NCI-H2227 treated with DMSO at 0.1 percent for 48 hours (cell line): Measurements from ENCODE around the gene CSTA.
"Not testable (repeated sequence)": the region's sequence is repeated elsewhere in the genome, so short reads cannot be mapped to it uniquely, and the experiment has no call there.

Experiments
- DNase-seq: peaks from one replicate; lab custom pipeline; 2025; lab: John Stamatoyannopoulos, UW

CSTA gene

DNA sequence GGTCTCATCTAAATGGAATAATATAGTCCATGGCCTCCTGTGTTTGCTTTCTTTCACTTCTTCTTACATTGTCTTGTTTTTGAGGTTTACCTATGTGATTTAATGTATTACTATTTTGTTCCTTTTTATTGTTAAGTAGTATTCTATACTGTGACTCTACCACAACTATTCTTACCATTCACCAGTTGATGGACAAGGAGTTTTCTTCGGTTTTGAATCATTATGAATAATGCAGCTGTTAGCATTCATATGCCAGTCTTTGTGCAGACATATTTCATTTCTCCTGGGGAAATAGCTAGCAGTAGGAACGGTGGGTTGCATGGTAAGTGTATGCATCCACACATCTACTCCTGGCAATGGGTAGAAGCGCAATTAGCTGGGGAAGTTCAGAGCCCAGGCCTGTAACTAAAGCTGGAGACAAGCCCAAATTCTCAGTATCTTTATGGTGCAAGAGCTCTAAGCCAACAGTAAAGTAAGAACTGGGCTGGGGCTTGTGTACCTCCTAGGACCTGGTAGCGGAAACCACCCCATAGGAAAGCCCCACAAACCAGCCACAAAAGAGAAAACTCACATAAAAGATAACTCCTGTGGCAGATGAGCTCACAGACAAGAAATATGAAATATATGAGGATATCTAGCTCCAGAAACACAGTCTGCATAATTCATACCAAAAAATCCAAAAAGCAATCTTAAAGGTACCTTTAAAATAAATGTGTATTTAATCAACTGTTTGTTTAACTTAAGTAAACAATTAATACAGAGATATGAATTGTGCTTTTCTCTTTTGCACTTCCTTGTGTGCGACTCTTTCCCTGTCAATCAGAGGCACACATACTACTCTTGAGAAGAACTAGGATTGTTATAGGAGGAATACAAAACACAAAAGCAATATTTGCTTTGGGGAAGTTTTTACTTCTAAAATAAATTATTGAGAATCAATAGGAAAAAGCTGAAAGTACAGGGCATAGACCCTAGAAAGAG lies 2.7 kb upstream of the CSTA start:
- DNase-seq, result no peak

DNA sequence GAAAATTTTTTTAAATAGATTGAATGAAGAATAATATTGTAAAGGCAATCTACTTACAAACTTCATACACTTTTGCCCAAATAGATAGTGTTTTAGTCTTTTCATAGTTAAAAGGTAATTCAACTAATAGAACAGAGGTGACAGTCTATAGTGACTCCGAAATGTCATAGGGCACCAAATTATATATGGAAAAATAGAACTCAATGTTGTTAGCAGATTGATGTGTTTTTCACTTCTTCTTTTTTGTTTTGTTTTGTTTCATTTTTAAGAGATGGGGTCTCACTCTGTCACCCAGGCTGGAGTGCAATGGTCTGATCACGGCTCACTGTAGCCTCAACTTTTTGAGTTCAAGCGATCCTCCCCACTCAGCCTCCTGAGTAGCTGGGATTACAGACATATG lies 721 bp downstream of the CSTA start:
- no peak for DNase-seq

DNA sequence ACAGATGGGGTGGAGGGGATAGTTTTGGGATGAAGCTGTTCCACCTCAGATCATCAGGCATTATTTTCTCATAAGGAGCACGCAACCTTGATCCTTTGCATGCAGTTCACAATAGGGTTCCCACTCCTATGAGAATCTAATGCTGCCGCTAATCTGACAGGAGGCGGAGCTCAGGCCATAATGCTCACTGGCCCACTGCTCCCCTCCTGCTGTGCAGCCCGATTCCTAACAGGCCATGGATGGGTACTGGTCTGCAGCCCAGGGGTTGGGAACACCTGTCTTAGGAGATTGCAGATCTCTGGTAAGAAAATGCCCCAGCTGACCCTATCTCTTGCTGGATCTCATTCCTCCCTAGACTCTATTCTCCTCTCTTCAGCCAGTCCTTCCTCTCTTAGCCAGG lies 6.8 kb downstream of the CSTA start:
- DNase-seq, result no peak

DNA sequence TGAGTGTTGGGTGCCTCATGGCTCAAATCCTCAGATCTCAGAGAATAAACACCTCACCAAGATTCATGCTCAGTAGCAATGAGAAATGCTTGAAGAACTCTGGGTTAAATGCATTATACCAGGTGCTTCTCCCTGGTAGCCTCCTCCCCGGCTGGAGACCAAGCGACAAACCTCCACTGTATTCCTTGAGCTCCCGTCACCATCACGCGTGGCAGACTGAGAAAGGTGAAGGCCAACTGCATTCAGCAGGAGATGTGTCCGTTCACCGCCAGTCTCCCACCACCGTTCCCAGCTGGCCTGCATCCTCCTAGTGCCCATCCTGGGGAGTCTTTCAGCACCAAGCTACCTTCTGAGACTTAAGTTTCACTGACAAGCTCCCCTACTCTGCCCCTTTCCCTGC lies 7.5 kb downstream of the CSTA start:
- DNase-seq, result no peak

DNA sequence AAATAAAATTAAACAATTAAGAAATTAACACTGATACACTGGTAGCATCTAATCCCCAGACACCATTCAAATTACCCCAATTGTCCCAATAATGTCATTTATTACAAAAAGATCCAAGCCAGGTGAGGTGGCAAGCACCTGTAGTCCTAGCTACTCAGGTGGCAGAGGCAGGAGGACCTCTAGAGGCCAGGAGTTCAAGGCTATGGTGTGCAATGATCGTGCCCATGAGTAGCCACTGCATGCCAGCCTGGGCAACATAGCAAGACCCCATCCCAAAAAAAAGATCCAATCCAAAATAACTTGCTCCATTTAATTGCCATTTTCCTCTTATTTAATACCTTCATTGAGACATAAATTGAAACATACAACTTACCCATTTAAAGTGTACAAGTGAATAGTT lies 17.8 kb downstream of the CSTA start:
- DNase-seq, result no peak

DNA sequence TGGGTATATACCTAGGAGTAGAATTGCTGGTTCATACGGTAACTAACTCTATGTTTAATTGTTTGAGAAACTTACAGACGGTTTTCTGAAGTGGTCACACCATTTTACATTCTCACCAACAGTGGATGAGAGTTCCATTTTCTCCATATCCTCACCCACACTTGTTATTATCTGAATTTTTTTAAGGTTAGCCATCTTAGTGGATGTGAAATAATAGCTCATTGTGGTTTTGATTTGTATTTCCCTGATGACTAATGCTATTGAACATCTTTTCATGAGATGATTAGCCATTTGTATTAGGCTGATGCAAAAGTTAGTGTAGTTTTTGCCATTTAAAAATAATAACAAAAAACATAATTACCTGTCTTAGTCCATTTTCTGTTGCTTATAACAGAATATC lies 18.6 kb downstream of the CSTA start:
- DNase-seq, result no peak

DNA sequence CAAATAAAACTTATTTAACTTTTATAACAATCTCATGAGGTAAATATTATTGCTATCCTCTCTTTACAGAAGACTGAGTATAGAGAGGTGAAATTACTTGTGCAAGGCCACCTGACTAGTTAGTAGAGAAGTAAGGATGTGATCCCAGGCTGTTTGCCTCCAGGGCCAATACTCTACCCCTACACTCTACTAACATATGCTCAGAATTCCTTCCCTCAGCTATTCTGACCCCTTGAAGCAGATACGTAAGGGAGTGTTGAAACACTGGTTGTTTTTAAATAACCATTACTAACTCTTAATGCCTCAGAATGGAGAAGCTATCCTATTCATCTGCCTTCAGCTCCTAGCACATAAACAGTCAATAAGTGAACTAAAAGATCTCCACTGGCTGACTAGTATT lies 24.1 kb downstream of the CSTA start:
- no peak for DNase-seq

DNA sequence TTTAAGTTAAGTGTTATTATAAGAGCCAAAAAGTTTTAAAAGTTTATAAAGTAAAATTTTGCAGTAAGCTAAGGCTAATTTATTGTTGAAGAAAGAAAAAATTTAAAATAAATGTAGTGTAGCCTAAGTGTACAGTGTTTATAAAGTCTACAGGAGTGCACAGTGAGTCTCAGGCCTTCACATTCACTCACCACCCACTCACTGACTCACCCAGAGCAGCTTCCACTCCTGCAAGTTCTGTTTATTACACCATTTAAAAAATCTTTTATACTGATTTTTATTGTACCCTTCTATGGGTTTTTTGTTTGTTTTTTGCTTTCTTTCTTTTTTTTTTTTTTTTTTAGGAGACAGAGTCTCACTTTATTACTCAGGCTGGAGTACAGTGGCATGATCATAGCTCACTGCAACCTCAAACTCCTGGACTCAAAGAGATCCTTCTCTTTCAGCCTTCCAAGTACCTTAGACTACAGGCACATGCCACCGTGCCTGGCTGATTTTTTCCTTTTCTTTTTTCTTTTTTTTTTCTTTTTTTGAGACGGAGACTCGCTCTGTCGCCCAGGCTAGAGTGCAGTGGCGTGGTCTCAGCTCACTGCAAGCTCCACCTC lies 25.9 kb downstream of the CSTA start:
- DNase-seq, result no peak

DNA sequence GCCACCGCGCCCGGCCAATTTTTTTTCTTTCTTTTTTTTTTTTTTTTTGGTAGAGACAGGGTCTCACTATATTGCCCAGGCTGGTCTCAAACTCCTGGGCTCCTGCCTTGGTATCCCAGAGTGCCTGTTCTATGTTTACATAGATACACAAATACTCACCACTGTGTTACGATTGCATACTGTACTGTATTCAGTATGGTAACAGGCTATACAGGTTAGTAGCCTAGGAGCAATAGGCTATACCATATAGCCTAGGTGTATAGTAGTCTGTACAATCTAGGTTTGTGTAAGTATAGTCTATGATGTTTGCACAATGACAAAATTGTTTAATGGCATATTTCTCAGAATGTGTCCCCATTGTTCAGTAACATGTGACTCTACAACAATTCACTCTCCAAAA lies 26.6 kb downstream of the CSTA start:
- no peak for DNase-seq

DNA sequence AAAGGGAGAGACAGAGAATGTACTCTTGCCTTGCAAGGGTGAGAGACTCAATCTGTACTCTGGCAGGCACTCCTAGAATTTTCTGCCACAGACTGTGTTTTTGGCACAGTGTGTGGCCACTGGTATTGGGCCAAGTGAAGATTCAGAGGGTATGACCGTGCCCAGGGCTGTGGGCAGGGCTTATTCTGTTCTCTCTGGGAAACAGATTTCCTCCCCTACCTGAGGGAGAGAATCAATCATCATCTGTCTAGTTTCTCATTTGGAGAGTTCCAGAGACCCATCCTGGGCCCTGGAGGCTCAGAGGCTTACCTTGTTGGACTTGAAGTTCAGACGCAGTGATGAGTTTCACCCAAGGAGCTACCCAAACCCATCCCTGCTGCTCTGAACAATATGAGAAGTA lies 28.2 kb downstream of the CSTA start:
- DNase-seq, result no peak

DNA sequence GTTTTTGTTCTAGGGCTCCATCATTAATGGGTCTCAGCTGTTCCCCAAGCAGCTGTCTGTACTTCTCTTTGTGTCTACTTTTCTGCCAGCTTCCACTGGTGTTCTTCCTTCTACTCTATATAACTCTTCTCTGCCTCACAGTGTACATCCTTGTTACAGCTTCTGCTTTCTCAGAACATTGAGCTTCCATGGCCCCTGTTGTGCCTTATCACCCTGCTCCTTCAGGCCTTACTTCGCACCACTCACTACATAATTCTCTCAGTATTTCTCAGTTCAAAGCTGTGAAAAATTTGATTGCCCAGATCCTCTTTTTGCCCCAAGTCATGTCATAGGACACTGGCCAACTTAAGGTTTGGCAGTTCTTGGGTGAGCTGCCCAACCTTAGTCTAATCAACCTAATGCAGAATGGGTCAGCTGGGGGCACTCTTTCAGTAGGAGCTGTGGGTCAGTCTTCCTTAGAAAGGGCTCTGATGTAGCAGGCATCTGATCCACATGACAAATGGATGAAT lies 28.9 kb downstream of the CSTA start:
- no peak for DNase-seq

DNA sequence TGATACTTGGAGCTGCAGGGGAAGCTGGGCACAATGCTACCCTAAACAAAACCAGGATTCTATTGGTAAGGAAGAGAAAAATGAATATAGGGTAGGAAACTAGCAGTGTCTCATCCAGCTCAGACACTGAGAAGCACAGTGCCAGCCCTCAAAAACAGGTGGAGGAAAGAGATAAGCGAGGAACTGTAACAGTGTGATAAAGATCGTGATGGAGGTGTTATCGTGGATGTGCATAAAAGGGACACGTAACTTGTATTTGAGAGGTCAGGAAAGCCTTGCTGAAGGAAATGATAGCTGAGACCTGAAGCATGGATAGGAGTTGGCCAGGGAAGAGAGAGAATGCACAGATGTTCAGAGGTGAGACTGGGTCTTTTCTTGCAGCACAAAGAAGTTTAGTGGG lies 30.6 kb downstream of the CSTA start:
- DNase-seq, result peak; percentile 0

DNA sequence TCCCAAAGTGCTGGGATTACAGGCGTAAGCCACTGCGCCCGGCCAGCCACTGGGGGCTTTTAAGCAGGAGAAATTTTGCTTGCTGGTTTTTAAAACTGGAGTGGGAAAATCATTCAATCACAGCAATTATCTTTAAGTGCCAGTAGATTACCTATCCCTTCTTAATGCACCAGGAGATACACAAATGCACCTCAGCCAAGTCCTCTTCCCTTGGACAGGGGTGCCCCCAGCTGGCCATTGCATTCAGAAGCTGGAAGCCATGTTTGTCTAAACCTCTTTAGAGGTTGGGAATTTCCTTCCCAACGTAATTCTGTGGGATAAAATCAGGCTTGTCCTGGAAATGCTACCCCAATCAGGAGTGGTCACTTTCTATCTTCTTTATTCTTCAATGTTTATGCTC lies 31.4 kb downstream of the CSTA start:
- DNase-seq, result peak; percentile 45

DNA sequence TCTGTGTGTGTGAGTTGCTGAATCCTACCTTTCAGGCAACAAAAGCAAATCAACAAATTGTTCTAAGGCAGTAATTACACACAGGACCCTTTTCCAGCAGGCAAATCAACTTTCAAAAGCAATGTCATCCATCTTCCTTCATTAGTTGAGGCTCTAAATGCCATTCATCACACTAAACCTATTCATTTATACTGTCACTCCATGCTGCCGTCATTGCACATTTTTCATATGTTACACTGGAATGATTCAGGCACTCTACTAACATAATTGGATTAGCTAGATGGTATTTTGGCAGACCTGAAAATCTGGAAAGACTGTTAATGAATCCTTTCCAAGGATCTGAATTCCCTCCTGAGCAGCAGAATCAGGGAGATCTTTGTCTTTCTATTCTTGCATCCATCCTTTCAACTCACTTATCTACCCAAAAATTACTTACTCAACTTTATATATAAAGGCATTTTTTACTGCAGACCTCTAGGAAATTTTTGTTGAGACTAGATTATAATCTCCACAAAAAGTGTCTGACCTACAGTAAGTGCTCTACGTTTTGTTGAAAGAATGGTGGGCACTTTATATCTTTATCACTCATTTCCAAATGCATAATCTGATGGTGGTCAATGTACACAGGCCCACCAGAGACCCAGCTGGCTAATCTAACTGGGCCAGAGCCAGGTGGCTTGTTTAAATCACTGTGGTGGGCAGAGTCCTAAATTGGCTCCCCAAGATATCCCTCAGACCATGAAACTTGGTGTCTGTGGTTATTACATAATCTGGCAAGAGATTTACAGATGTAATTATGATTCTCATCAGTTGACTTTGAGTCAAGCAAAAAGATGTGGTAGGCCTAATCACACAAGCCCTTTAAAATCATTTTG lies 33.0 kb downstream of the CSTA start:
- no peak for DNase-seq

DNA sequence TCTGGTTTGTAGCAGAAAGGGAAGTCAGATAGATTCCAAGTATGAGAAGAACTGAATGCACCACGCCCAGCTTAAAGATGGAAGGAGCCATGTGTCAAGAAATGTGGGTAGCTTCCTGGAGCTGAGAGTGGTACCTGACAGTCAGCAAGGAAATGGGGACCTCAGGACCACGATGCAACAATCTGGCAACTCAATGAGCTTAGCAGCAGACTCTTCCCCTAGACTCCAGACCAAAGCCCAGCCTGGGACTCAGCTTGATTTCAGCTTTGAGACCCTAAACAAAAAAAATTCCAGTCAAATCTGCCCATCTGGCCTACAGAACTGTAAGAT lies 33.6 kb downstream of the CSTA start:
- DNase-seq, result no peak

DNA sequence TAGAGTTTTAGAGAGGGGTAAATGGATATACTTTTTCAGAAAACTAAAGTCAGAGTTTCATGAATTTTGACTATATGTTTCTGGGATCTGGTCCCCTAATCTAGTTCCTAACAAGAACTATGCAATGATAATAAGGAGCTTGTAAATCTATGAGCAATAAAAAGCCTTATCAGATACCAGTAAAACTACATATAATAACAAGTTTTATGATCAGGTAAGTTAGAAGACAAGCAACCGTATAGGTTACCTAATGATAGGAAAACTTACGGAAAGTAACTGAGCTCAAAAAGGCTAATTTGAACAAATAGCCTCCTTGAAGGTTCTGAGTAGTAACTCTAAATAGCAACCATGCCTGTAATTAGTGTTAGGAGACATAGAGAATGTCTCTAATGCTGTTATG lies 37.0 kb downstream of the CSTA start:
- no peak for DNase-seq

DNA sequence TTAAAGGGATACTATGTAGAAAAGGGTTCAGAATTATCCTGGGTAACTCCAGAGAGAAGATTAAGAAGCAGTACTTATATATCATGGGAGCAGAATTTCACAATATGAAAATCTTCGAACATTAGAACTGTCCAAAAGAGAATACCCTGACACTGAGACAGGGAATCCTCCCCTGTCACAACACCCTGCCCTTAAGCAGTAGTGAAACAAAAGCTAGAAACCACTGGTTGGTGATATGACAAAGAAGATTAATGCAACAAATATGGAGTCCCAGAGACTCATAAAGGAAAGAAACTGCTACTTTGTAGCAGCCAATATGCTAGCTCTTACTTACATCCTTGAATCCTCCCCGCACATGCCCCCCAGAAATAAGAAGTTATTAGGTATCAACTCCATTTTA lies 39.4 kb downstream of the CSTA start:
- DNase-seq, result no peak

DNA sequence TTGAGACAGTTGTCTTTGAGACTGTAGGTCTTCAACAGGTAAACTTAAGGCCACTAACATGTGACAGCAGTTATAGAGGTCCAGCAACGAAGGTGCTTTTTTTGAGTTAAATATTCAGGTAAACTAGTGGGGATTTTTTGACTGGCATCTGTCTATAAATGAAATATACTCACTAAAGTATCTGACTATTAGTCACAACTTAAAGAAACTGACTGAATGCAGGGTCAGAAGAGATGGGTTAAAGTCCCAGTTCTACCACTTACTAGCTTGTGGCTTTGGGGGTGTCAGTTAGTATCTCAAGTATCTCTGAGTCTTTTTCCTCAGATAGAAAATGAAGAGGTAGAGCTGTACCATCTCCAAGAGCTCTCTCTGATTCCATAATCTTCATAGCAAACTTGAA lies 40.0 kb downstream of the CSTA start:
- DNase-seq, result no peak

DNA sequence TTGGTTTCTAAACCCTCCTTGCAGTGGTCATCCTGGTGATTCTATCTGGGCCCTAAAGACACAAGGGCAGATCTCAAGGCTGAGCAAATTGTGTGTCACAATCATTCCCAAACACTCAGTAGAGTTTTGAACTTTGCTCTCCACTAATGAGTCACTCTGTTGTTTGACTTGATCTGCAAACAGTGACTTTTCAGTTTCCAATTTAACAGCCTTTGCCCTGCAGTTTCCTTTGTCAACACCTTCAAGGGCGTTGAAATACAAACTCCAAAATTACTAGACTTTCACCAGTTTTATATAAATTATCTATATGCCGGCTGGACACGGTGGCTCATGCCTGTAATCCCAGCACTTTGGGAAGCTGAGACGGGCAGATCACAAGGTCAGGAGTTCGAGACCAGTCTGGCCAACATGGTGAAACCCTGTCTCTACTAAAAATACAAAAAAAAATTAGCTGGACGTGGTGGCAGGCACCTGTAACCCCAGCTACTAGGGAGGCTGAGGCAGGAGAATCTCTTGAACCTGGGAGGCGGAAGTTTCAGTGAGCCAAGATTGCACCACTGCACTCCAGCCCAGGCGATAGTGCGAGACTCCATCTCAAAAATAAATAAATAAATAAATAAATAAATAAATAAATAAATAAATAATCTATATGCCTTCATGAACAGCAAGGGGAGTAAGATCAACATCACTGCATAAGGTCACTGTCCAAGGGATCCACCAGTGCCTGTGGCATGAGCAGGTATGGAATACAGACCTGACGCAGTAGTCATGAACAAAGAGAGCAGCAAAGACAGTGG lies 40.7 kb downstream of the CSTA start:
- not testable (repeated sequence) for DNase-seq

DNA sequence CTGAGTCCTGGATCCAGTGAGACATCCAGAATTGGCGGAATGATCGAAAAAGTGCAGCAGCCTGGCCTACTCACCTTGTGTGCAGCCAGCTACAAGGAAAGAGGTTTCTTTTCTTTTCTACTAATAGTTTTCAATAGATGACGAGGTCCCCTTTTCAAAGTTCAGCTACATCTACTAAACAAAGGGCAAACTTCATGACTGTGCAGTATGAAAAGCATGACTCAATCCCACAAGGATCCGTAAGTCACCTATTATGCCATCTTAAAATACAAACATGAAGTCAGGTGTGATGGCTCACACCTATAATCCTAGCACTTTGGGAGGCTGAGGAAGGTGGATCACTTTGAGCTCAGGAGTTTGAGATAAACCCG lies 41.3 kb downstream of the CSTA start:
- DNase-seq, result no peak

DNA sequence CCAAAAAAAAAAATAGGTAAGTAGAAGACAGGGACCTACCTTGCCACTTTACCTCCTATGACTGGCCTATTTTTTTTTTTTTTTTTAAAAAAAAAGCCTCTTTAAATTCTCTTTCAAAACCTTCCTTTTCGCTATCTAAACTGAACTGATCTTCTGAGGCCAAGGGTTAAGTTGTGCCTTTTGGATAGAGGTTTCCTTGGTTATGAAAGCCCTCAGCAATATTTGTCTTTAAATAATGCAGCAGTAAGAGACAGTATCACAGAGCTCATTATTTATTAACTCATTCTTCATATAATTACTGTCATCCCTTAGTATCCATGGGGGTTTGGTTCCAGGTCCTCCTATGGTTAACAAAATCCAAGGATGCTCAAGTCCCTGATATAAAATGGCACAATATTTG lies 49.0 kb downstream of the CSTA start:
- no peak for DNase-seq

DNA sequence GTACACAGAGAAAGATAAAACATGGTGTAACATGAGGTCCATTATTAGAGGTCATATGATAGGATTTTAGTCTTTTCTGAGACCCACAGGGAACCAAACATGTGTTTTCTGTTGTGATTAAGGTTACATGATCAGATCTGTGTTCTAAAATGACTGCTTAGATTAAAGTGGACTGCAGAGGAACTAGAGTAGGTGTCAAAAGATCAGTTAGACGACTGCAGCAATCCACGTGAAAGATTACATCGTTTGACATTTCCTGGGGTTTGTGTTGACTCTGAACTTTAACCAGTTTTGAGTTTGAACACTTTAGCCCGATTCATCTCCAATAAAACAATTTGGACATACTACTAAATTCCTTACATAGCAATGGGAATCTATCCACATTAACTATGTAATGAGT lies 52.9 kb downstream of the CSTA start:
- DNase-seq, result no peak
